ENCODE data around the gene RHOH.

Gene RHOH

GRCh38 chr4:40251366-40251765 is 54.5 kb downstream of the RHOH start:
- no peak for DNase-seq
- in situ Hi-C loops (cut with MboI; ENCODE audit: low pct_unique_long_range_greater_than_20kb, low sequenced_read_pairs): no loop called here

- in situ Hi-C loops (cut with MboI; ENCODE audit: low pct_unique_long_range_greater_than_20kb, low sequenced_read_pairs): no loop called here
- DNase-seq: no peak
Observed at GRCh38 chr4:40253906-40254305, 57.1 kb downstream of the RHOH start.

GRCh38 chr4:40254608-40255392 is 58.0 kb downstream of the RHOH start:
- no peak for DNase-seq
- in situ Hi-C loops (cut with MboI; ENCODE audit: low pct_unique_long_range_greater_than_20kb, low sequenced_read_pairs): no loop called here

GRCh38 chr4:40255393-40256281 is 58.8 kb downstream of the RHOH start:
- in situ Hi-C loops (cut with MboI; ENCODE audit: low pct_unique_long_range_greater_than_20kb, low sequenced_read_pairs): no loop called here
- DNase-seq: no peak

- in situ Hi-C loops (cut with MboI; ENCODE audit: low pct_unique_long_range_greater_than_20kb, low sequenced_read_pairs): no loop called here
- no peak for DNase-seq
Observed at GRCh38 chr4:40256329-40256728, 59.5 kb downstream of the RHOH start.

GRCh38 chr4:40256817-40257216 is 60.0 kb downstream of the RHOH start:
- no peak for DNase-seq
- in situ Hi-C loops (cut with MboI; ENCODE audit: low pct_unique_long_range_greater_than_20kb, low sequenced_read_pairs): no loop called here

- DNase-seq: no peak
- in situ Hi-C loops (cut with MboI; ENCODE audit: low pct_unique_long_range_greater_than_20kb, low sequenced_read_pairs): no loop called here
Observed at GRCh38 chr4:40258627-40259026, 61.8 kb downstream of the RHOH start.

- in situ Hi-C loops (cut with MboI; ENCODE audit: low pct_unique_long_range_greater_than_20kb, low sequenced_read_pairs): no loop called here
- no peak for DNase-seq
Observed at GRCh38 chr4:40261231-40262076, 64.6 kb downstream of the RHOH start.

GRCh38 chr4:40262077-40262528 is 65.3 kb downstream of the RHOH start:
- in situ Hi-C loops (cut with MboI; ENCODE audit: low pct_unique_long_range_greater_than_20kb, low sequenced_read_pairs): no loop called here
- no peak for DNase-seq

GRCh38 chr4:40262861-40263260 is 66.0 kb downstream of the RHOH start:
- DNase-seq: no peak
- in situ Hi-C loops (cut with MboI; ENCODE audit: low pct_unique_long_range_greater_than_20kb, low sequenced_read_pairs): no loop called here

GRCh38 chr4:40264497-40264896 is 67.7 kb downstream of the RHOH start:
- peak; percentile 29 for DNase-seq
- in situ Hi-C loops (cut with MboI; ENCODE audit: low pct_unique_long_range_greater_than_20kb, low sequenced_read_pairs): no loop called here

GRCh38 chr4:40264995-40265909 is 68.4 kb downstream of the RHOH start:
- in situ Hi-C loops (cut with MboI; ENCODE audit: low pct_unique_long_range_greater_than_20kb, low sequenced_read_pairs): no loop called here
- DNase-seq: peak; percentile 80

GRCh38 chr4:40265910-40266274 is 69.1 kb downstream of the RHOH start:
- in situ Hi-C loops (cut with MboI; ENCODE audit: low pct_unique_long_range_greater_than_20kb, low sequenced_read_pairs): no loop called here

GRCh38 chr4:40269133-40269532 is 72.3 kb downstream of the RHOH start:
- in situ Hi-C loops (cut with MboI; ENCODE audit: low pct_unique_long_range_greater_than_20kb, low sequenced_read_pairs): no loop called here

More at GRCh38 chr4:40265910-40266274, 69.1 kb downstream of the RHOH start:
- DNase-seq: no peak

GRCh38 chr4:40270609-40271008 is 73.8 kb downstream of the RHOH start:
- in situ Hi-C loops (cut with MboI; ENCODE audit: low pct_unique_long_range_greater_than_20kb, low sequenced_read_pairs): no loop called here
- DNase-seq: no peak

More at GRCh38 chr4:40269133-40269532, 72.3 kb downstream of the RHOH start:
- no peak for DNase-seq

- no peak for DNase-seq
- in situ Hi-C loops (cut with MboI; ENCODE audit: low pct_unique_long_range_greater_than_20kb, low sequenced_read_pairs): no loop called here
Observed at GRCh38 chr4:40275065-40275730, 78.4 kb downstream of the RHOH start.

GRCh38 chr4:40276546-40276945 is 79.7 kb downstream of the RHOH start:
- DNase-seq: peak; percentile 54
- in situ Hi-C loops (cut with MboI; ENCODE audit: low pct_unique_long_range_greater_than_20kb, low sequenced_read_pairs): no loop called here

- in situ Hi-C loops (cut with MboI; ENCODE audit: low pct_unique_long_range_greater_than_20kb, low sequenced_read_pairs): no loop called here
- no peak for DNase-seq
Observed at GRCh38 chr4:40280586-40280985, 83.8 kb downstream of the RHOH start.

Data from KBM-7 (cell line).